GM21786 (cell line): ENCODE data around the gene NPC1L1.
A peak's percentile ranks its signal among the peaks of the same experiment; 100 is the strongest.
"Not testable (repeated sequence)": the region's sequence is repeated elsewhere in the genome, so short reads cannot be mapped to it uniquely, and the experiment has no call there.

ENCODE experiments used
- ATAC-seq: cut with Tn5 transposase; IDR thresholded peaks from one replicate; pipeline ENCODE4 v1.9.1; 2021; ENCODE audit not compliant: unreplicated experiment

The NPC1L1 gene

GRCh38 chr7:44511236-44511635 is 29.9 kb downstream of the NPC1L1 start:
- ATAC-seq, result no peak

- ATAC-seq, result no peak
Measured at GRCh38 chr7:44508328-44509030, 32.7 kb downstream of the NPC1L1 start.

- not testable (repeated sequence) for ATAC-seq
Measured at GRCh38 chr7:44506592-44507288, 34.4 kb downstream of the NPC1L1 start.

GRCh38 chr7:44505595-44505994 is 35.5 kb downstream of the NPC1L1 start:
- ATAC-seq, result no peak

GRCh38 chr7:44498230-44498954 is 42.7 kb downstream of the NPC1L1 start:
- no peak for ATAC-seq

- ATAC-seq, result no peak
Measured at GRCh38 chr7:44497155-44498027, 43.7 kb downstream of the NPC1L1 start.

- no peak for ATAC-seq
Measured at GRCh38 chr7:44496385-44496784, 44.7 kb downstream of the NPC1L1 start.

GRCh38 chr7:44494960-44495359 is 46.2 kb downstream of the NPC1L1 start:
- ATAC-seq, result no peak

GRCh38 chr7:44491229-44491628 is 49.9 kb downstream of the NPC1L1 start:
- ATAC-seq, result no peak

- peak; percentile 93 for ATAC-seq
Measured at GRCh38 chr7:44490351-44491200, 50.6 kb downstream of the NPC1L1 start, which contains the start of gene NUDCD3. Gene NUDCD3 (minus strand): TSS chr7:44490658. CDS start chr7:44490600, 58 bp downstream.

GRCh38 chr7:44489955-44490350 is 51.2 kb downstream of the NPC1L1 start:
- ATAC-seq, result no peak

GRCh38 chr7:44488955-44489354 is 52.2 kb downstream of the NPC1L1 start:
- no peak for ATAC-seq

- no peak for ATAC-seq
Measured at GRCh38 chr7:44486693-44487092, 54.4 kb downstream of the NPC1L1 start.

GRCh38 chr7:44486001-44486400 is 55.1 kb downstream of the NPC1L1 start:
- ATAC-seq, result no peak

- no peak for ATAC-seq
Measured at GRCh38 chr7:44484482-44485313, 56.4 kb downstream of the NPC1L1 start.

GRCh38 chr7:44482502-44483485 is 58.3 kb downstream of the NPC1L1 start:
- ATAC-seq, result no peak

- ATAC-seq, result no peak
Measured at GRCh38 chr7:44477938-44478337, 63.2 kb downstream of the NPC1L1 start.
